ENCODE results near the gene TRIM71. TPM values are rescaled to one million over a fixed set of nuclear protein-coding genes. Genes with fewer than 3 reads are reported as not detected.
A peak's percentile ranks its signal among the peaks of the same experiment; 100 is the strongest.
"Not testable (repeated sequence)": the region's sequence is repeated elsewhere in the genome, so short reads cannot be mapped to it uniquely, and the experiment has no call there.

Gene TRIM71
- total RNA-seq, 1 donor from 2014 or later: not detected

DNA sequence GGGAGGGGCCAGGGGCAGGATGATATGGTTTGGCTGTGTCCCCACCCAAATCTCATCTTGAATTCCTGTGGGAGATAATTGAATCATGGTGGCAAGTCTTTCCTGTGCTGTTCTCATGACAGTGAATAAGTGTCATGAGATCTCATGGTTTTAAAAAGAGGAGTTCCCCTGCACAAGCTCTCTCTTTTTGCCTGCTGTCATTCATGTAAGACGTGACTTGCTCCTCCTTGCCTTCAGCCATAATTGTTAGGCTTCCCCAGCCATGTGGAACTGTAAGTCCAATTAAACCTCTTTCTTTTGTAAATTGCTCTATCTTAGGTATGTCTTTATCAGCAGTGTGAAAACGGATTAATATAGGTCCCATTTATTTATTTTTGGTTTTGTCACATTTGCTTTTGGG is 113.5 kb downstream of the TRIM71 start:
- DNase-seq (ENCODE audit: low read depth in 2 of 2): not testable (repeated sequence)

DNA sequence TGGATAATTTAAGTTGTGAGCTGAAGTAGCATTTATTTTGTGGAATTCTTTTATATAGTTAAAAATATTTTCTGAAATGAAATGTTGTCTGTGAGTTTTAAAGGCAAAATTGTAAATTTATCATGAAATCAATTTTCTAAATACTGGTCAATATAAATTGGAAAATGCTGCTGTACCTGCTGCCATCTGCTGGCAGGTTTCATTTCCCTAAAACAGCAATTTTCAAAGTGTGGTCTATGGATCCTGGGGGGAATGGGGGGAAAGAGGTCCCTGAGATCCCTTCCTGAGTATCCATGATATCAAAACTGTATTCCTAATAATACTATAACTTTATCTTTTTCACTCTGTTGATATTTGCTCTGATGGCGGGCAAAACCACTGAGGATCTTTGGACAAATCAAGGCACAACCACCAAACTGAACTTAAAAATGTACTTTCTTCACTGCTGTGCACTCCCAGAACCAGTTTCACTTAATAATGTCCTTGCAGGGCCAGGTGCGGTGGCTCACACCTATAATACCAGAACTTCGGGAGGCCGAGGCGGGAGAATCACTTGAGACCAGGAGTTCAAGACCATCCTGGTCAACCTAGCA is 116.4 kb downstream of the TRIM71 start:
- peak; percentile 26 to 45 for DNase-seq (ENCODE audit: low read depth in 2 of 2)

- peak in 1 of 2 donors; percentile 11 for DNase-seq (ENCODE audit: low read depth in 2 of 2)
Measured at GRCh38 chr3:32937331-32937730, 119.5 kb downstream of the TRIM71 start.

DNA sequence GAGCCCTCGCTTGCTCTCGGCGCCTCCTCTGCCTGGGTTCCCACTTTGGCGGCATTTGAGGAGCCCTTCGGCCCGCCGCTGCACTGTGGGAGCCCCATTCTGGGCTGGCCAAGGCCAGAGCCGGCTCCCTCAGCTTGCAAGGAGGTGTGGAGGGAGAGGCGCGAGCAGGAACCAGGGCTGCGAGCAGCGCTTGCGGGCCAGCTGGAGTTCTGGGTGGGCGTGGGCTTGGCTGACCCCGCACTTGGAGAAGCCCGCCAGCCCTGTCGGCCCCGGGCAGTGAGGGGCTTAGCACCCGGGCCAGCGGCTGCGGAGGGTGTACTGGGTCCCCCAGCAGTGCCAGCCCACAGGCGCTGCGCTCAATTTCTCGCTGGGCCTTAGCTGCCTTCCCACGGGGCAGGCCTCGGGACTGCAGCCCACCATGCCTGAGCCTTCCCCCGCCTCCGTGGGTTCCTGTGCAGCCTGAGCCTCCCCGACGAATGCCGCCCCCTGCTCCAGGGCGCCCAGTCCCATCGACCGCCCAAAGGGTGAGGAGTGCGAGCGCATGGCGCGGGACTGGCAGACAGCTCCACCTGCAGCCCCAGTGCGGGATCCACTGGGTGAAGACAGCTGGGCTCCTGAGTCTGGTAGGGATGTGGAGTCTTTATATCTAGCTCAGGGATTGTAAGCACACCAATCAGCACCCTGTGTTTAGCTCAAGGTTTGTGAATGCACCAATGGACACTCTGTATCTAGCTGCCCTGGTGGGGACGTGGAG is 121.9 kb downstream of the TRIM71 start:
- DNase-seq (ENCODE audit: low read depth in 2 of 2): not testable (repeated sequence)

DNA sequence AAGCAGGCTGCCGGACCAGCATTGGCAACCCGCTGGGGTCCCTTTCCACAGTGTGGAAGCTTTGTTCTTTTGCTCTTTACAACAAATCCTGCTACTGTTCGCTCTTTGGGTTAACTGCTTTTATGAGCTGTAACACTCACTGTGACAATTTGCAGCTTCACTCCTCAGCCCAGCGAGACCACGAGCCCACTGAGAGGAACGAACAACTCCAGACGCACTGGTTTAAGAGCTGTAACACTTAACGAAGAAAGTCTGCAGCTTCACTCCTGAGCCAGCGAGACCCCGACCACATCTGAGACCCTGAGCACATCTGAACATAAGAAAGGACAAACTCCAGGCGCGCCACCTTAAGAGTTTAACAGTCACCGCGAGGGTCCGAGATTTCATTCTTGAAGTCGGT is 122.9 kb downstream of the TRIM71 start:
- no peak for DNase-seq (ENCODE audit: low read depth in 2 of 2)

- peak in 1 of 2 donors; percentile 30 for DNase-seq (ENCODE audit: low read depth in 2 of 2)
Measured at GRCh38 chr3:32945136-32945535, 127.3 kb downstream of the TRIM71 start.

DNA sequence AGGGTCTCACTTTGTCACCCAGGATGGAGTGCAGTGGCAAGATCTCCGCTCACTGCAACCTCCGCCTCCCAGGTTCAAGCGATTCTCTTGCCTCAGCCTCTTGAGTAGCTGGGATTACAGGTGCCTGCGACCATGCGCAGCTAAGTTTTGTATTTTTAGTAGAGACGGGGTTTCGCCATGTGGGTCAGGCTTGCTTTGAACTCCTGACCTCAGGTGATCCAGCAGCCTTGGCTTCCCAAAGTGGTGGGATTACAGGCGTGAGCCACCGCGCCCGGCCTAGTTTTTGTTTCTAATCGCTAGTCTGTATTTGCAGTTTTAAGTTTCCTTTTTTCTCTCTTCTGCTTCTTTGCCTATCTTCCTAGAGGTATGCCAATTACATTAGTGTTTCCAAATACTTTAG is 127.8 kb downstream of the TRIM71 start:
- DNase-seq (ENCODE audit: low read depth in 2 of 2): not testable (repeated sequence)

GRCh38 chr3:32946973-32947788 is 129.4 kb downstream of the TRIM71 start:
- no peak for DNase-seq (ENCODE audit: low read depth in 2 of 2)

Other genes with a start within 250 kb of the TRIM71 start
- gene DYNC1LI1, start 247.1 kb upstream of the TRIM71 start, total RNA-seq: 30.1 and 34.3 TPM in 2 replicates
- 18.7 and 26.2 TPM in 2 replicates for gene CNOT10, start 132.8 kb upstream of the TRIM71 start, total RNA-seq
- not detected in 2 replicates for gene CCR4, start 133.6 kb downstream of the TRIM71 start, total RNA-seq

All from lung microvascular endothelial cell (primary cell).